EL (cell line): ENCODE measurements around the gene SEZ6.
A peak's percentile ranks its signal among the peaks of the same experiment; 100 is the strongest.

Experiments used
- DNase-seq: peaks from one replicate; pipeline ENCODE4 v3.0.0-alpha.2; 2016

SEZ6 gene

DNA sequence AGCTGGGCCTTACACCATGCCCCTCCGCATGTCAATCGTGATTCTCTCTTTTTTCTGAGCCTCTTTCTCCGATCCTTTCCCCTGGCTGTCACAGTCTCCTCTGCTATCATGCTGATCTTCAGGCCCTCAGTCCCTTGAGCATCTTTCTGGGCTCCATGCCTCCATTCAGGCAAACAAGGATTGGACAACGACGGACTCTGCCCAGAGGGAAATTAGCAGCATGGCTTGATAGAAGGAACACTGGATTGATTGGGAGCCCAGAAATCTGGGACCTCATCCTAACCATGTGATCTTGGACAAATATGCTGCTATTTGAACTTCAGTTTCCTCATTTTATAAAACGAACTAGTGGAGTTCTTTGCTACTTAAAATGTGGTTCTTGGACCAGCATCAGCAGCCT lies 35.0 kb downstream of the SEZ6 start:
- no peak for DNase-seq

DNA sequence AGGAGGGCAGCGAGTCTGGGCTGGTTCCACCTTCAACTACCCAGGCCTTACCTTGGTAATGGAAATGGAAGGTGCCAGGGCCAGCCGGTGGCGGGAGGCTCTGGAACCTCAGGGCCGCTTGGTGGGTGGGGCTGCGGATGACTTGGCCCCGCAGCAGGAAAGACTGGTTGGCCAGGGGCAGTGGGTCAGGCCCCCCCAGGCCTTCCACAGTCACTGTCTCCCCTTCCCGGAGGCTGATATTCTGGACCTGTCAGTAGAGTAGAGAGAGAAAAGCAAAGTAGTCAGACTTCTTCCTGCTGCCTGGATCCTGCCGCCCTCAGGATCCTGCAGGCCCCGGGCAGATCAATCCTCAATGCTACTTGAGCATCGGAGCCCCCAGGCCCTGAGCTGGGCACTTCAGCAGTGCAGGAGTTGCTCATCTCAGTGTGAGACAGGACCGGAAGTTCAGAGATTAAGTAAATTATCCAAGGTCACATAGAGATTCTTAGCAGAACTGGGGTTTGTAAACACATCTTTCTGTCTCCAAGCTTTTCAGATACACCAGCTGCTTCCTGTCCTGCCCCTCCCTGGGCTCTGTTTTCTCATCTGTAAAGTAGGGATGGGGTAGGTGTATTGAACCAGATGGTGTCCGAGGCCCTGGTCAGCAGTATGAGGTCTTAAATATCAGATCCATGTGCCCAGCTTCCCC lies 36.0 kb downstream of the SEZ6 start:
- DNase-seq: no peak

DNA sequence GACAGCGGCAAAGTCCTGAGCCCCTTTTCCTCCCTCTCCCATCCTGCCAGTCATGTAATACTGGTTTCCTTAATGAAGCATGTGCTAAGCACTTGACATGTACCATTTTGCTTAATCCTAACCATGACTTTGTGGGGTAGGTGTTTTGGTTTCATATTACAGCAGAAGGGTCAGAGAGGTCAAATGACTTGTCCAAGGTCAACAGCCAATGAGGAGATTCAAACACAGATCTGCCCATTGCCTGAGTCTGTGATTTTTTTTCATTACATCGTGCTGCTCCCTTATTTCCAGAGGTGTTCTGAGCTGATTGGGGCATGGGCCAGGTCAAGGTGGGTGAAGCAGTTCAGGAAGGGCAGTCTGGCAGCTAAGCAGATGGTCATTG lies 36.9 kb downstream of the SEZ6 start:
- DNase-seq: no peak

DNA sequence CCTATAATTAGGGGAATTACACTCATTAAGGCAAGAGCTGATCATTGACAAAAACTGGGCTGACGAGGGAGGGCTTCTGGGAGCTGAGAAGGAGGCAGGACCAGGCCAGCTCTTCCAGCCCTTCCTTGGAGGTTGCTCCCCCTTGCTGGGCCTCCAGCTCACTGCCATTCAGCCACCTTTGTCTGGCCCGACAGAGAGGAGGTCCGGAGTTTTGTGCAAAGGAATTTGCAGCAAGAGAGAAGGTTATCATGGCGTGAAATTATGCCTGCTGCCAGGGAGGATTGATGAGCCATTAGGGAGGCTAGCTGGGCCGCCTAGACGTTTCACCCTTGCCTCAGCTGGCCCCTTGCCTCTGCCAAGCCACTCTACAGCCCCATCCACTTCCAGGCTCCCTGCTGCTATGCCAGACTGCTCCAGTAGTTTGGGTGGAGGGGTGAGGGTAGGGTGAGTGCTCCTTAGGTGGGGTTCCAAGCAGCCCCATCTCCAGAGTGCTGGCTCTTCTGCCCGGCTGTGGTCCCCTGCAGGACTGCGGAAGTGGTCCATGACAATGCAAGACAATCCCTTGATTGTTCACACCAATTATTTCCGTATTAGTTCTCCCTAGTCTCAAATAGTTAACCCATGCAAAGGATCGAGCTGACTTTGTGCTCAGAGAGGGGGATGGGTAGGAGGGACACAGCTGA lies 37.5 kb downstream of the SEZ6 start:
- no peak for DNase-seq

DNA sequence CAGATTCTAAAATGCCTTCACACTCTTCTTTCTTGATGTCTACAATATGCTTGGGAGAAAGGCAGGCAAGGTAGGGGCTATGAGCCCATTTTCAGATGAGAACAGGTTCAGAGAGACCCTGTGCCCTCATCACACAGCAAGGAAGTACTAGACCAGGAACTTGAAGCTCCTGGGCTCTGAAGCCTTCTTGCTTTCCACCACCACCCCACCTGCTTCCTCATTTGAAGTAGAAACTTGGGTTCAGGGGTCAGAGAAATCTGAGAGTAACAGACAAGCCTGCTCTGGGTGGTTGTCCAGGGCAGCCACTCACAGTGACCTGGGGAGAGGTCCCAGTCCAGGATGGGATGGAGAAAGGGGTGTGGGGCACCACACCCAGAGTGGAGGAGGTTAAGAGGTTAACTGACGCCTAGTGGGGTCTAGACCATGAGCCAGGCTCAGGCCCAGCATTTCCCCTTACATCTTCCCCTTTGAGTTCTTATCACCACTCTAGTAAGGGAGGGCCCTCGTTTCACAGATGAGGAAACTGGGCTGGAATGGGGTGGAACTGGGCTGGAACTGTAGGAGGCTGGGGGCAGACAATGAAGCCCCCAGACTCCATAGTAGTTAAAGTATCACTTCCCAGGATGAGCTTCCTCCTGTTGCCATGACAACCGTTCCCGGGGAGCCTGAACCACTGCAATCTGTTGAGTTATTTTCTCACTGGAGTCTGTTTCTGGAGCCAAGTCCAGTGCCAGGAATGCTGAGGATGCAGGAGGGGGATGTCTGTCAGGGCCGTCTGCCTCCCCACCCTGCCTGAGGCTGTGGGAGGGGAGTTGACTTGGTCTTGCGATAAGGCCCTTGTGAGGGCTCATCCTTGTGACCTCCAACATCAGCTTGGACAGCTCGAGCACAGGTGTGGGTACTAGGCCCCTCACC lies 38.4 kb downstream of the SEZ6 start:
- no peak for DNase-seq

DNA sequence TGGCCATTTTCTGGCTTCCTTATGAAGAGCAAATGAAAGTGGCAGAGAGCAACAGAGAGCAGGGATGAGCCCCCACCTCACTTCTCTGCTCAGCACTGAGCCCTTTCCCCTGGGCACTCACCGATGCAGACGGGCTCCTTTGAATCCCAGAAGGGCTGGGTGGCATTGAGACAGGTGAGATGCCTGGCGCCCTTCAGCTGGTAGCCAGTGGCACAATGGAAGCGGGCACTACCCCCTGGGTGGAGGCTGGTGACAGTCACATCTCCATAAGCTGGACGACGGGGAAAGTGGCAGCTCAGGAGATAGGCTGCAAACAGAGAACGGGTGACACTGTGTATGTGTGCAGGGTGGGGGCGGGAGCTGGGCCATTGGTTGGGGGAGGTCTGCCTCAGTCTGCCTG lies 42.0 kb downstream of the SEZ6 start:
- DNase-seq: no peak

DNA sequence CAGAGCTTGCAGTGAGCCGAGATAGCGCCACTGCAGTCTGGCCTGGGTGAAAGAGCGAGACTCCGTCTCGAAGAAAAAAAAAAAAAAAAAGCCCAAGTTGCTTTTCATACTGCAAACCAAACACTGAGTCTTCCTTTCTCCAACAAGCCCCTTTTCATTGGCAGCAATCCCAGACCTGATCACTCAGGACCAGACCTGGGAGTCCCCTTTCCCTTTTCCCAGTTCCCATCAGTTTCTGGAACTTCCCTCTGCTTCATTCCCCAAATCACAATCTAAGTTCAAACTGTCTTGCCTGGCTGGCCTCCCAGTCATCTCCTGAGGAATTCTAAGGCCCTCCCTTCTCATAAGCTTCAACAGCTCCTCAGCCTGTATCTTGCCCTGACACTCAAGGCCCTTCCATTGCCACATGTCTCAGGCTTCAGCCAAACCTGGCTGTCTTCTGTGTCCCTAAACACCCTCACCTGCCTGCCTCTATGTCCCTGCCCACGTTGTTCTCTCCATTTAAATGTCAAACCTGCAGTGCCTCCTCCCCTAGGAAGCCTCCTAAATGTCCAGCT lies 42.7 kb downstream of the SEZ6 start:
- no peak for DNase-seq

DNA sequence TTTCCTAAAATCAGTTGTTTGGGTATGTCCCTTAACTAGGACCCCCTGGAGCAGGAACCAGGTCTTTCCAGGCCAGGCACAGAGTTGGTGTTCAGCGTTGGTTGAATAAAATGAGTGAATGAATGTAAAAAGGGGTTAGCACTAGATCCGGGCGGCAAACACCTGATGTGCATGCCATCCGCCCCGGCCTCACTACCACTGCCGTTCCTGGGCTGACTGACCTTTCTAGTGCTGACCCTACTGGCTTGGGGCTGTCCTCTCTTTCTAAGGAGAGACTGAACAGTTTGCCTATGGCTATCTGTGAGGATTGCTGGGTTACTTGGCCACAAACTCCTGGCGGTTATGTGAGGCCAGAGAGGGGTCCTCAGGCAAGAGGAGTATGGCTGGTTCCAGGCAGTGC lies 44.4 kb downstream of the SEZ6 start:
- DNase-seq: no peak

DNA sequence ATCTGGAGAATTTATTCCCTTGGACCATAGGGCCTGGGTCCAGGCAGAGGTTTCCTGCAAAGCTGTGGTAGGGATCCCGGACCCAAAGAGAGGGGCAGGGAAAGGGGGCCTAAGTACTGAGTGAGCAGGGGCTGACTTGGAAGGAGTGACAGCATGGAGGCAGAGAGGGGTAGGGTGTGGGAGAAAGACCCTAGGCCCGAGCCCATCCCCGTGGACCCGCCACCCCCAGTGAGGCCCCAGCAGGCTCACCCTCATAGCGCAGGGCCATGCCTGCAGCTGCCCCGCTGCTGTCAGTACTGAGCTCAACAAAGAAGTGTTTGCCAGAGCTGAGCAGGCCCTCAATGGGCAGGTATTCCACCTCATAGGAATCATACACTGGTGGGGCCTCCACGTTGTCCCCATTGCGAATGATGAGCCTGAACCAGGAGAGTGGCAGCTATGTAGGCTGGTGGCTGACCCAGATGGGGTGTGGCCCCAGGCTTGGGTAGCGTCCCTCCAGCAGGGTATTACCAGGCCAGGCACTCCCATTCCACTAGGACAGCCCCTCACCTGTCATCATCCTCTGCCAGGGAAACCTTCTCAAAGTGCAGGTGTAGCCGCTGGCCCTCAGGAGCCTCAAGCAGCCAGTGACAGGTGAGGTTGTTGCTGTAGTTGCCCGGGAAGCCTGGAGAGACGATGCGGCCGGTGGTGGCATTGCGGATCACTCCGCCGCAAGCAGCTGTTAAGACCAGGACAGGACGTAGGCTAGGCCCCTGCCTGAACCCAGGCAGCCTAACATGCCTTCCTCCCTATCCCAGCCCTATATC lies 45.4 kb downstream of the SEZ6 start:
- DNase-seq: no peak

DNA sequence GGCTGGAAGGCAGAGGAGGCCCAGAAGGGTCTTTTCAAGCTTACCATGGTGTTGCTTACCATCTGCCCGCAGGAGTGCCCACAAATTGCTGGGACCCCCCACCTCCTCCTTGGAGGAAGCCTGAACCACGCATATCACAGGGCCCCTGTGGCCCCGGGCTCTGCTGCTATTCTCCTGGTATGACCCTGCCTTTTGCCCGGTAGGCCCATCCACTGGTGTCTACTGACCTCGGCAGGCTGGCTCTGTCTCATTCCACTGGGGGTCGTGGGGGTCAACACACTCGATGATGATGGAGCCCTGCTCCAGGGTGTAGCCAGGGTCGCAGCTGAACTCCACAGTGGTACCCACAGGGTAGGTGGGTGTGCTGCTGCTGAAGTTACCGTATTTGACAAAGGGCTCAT lies 46.4 kb downstream of the SEZ6 start:
- no peak for DNase-seq

DNA sequence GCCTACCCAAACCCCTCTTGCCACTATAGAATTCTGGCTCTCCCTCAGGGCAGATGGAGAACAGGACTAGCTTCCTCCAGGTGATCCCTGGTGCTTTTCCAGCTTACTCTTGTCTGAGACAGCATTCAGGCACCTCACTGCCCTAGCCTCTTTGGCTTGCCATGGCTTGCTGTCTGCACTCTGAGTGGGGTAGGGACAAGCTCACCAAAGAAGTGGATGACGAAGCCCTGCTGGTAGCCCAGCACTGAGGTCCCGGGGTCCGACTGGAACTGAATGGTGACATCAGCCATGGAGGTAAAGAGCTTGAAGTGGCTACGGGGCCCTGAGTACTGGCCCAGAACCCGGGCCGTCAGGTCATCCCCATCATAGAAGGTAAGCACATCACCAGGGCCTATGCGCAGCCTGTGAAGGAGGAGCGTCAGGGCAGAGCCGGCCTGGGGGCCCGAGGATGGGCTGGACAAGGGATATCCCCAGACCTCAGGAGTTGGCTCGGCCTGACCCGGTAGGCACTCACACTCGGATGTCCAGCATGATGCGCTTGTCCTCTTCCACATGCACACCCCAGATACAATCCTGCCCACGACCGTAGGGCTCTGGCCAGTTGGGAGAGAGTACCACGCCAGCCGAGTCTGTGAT lies 46.9 kb downstream of the SEZ6 start:
- DNase-seq: no peak

DNA sequence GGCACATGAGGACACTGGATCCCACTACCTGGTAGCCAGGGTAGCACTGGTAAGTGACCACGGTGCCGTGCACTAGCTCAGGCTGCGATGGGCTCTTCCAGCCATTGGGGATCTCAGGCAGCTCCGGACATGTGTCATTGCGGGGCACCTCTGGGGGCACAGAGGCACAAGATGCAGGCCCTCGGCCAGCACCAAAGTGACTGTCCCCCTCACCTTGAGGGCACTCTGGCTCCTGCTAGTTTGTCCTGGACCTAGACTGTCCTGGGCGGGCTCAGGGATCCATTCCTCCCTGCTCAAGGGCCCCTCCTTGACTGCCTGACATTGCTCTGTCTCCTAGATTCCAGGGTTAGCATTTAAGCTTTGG lies 47.9 kb downstream of the SEZ6 start:
- no peak for DNase-seq

DNA sequence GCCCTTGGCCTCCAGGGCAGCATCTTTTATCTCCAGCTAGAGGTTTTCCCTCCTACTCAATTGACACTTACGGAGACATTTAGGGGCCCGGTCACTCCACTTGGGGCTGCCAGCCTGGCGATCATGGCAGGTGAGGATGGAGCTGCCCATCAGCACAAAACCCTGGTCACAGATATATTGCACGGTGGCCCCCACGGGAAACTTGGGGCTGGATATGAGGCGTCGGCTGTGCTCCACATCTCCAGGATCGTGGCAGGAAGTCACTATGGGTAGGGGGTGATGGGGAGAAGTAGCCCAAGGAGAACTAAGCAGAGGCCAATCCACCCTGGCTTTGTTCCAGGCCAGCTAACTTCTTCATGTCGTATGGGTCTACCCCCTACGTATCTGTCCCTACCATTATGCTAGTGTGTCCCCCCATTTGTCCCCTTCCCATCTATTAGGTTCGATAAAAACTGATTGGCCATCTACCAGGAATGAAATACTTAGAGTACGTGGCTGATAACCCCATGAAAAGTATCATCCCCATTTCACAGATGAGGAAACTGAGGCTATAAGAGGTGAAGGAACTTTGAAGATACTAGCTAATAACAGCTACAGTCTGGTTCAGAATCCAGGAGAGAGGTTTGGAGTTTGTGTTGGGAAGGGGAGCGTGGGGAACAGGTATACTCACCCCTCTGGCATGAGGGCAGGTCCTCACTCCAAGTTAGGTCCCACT lies 48.4 kb downstream of the SEZ6 start:
- no peak for DNase-seq

DNA sequence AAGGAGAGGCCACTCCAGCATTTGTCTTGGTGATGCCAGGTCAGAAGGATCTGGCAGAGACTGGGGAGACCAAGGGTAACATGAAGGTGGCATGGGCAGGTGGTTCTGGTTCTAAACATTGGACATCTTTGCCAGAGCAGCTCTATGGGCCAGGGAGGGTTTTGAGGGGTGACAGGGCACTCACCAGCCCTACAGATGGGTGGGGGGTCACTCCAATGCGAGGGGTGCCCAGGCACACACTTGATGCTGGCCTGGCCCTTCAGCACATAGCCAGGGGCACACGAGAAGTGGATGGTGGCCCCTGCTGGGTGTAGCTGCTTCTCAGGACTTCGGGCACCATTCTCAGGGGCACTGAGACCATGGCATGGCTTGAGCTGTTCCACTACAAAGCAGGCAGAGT lies 49.0 kb downstream of the SEZ6 start:
- no peak for DNase-seq

DNA sequence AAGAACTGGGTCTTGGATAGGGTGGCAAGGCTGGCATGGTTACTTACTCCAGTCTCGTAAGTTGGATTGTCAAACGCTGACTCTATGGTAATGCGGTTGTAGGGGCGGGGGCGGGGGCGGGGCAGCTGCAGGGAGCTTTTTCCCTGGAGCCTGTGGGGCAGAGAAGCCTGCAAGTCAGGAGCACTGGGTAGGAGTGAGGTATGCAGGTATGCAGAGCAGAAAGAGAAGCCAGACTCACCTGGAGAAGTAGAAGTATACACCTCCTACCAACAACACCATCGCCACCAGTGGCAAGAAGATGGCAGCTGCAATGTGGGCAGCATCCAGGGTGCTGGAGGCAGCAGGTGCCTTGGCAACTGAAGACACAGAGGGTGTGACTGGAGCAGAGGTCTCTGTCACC lies 49.7 kb downstream of the SEZ6 start:
- no peak for DNase-seq

DNA sequence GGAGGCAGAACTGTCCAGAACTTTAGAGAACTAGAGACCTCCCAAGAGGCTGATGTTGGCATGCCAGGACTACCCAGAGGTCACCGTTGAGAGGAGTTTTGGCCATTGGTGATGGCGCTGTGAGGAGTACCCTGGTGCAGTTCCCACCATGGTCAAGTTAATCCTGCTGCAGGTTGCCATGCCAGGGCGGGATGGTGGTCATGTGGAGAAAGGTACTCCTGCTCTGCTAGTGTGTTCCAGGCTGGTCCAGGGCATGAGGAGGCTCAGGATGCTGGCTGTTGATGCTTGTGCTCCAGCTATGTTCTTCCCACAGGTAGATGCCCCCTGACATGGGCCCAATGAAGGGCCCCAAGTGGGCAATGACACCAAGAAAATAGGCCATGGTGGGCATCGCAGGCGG lies 50.4 kb downstream of the SEZ6 start:
- DNase-seq: no peak

DNA sequence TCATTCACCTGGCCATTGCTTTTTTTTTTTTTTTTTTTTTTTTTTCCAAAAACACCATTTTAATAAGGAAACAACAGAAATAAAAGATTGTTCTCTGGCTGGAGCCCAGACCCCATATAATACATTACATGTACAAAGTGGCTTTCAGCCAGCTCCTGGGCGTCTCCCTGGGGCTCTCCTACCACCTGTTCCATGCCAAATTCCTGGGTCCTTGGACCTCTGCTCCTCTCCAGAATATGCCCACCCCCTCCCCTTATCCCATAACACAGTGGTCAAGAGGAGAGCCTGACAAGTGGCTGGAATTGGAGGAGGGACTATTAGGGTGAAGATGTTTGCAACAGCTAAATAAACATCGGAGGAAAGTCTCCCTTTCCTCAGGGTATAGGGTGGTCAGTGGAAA lies 50.9 kb downstream of the SEZ6 start:
- DNase-seq: no peak

DNA sequence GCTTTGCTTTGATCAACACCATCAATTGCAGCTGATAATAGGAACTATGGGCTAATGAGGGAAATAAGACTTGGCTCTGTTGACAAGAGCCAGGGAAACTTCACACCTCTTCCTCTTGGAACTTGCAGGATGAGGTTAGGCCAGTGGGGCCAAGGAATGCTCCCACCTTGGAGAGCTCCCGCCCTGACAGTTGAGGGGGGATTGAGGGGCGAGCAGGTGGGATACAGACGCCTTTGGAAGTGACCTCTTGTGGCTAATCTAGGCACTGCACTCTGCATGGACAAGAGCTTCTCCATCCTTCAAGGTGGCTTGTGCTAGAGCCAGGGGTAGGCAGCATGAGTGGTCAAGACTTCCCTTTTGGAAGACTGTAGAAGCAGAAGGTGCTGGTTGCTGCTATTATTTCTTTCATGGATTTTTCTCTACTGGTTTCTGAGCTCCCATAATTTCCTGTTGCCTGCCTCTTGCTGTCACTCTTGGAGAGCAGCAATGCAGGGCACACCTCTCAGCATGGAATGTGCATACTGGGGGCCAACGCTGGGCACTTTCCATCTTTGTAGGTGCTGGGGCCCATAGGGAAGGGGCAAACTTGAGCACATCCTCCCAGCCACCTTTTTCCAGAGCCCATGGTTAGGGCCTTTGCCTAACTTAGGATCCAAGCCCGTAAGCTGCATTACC lies 52.3 kb downstream of the SEZ6 start:
- DNase-seq: peak; percentile 41

DNA sequence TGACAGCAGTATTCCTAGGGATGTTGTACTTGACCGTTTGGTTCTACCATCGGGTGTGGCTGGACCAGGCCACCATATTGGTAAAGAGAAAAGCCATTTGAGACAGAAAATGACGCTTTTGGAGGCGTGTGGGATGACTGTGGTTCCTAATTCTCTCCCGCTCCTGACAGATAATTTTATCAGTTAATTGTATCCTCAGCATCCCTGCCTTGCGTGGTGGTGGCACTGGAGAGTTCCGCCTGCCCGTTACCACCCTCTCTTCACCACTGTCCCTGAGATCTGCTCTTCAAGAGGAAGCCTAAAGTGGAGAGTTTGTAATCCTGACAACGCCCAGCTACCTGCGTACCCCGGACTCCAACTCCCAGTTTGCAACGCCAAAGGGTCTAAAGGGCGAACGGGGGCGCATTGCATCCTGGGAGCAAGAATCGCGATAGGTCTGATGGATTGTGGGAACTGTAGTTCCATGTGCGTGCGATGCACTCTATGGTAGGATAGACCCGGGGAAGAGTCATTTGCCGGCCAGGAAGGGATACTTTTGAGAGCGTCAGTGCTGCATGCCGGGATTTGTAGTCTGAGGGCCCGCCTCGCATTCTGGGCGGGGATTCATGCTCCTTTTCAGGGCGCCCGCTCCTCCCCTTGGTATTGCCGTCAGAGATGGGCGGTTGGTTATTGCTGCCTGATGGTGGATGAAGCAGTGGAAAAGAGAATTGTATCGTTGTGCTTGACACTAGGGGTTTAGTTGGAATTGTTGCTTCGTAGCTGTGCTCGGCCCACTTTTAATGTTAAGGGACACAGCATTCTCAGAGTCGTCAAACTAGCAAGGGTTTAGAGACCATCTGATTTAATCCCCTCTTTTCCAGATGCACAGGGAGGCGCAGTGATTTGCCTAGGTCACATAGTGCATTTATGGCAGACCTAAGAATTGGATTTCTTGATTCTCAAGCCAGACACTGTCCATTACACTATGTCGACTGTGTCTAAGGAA lies 53.5 kb downstream of the SEZ6 start:
- peak; percentile 100 for DNase-seq
